NCI-H2029 treated with DMSO at 0.1 percent for 48 hours (cell line): ENCODE data around the gene PCK1.

ENCODE experiments used
- DNase-seq: peaks from one replicate; lab custom pipeline; 2025; lab: John Stamatoyannopoulos, UW

The PCK1 gene

DNA sequence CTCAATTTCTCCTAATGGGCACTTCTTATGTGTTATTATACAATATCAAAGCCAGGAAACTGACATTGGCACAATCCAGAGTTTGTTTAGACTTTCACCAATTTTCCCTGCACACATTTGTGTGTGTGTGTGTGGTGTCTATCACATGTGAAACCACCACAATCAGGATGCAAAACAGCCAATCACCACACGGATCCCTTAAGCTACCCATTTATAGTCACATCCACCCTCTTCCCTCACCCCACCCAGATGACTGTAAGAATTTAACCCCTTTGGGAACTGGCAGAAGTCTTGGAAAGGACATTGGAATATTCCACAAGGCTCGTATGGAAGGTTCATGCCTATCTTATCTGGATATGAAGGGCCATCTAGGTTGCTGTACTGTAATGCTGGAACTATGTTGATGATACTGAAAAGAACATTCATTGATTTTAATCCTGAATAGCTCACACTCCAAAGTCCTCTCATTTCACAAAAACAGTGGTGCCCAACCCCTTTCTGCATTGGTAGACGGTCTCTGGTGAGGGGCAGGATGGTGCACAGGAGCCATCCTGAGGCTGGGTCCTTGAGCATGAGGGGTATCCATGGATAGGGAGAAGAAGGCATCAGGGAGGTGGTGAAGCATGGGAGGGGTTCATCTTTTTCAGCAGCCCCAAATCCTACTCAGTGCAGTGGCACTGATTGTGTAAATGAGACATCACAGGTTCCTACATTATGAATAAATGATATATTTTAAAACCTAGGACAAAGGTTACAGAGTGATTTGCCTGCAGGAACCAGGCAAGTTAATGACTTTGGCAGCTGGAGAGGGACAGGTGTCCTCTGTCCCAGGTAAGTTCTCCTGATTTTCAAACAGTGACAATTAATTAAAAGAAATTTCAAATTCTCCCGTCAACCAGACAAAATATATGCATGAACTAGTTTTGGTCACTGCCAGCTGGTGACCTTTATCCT is 23.9 kb upstream of the PCK1 start:
- DNase-seq, result no peak

DNA sequence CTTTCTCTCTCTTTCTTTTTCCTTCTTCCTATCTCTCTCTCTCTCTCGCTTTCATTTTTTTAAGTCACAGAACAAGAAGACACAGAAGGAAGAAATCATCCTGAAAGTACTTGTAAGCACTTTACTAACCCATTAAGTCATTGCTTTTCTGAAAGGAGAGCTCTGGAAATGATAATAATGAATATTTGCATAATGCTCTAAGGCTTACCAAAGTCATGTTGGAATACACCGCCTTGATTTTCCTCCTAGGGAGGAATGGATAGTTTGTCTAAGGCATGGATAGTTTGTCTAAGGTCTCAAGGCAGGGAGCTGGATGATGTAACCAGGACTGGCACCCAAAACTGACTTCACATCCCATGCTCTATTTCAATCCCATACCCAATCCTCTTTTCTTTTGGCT is 23.1 kb upstream of the PCK1 start:
- no peak for DNase-seq

DNA sequence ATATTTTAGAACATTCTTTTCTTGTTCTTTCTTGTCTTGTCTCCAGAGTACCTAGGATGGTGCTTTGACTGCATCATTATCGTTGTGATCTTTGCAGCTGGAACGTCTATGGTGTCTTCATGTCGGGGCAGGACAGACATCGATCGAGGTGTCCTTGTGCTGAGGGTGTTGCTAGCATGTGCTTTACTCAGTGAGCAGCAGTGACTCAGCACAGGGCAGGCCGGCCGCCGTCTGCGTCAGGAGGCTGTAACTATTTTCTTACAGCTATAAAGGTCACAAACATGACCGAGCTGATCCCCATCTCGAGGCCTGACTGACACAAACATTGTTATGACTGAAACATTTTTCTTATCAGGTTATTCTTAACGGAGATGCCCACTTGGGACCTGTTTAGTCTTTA is 21.0 kb upstream of the PCK1 start:
- DNase-seq, result no peak

DNA sequence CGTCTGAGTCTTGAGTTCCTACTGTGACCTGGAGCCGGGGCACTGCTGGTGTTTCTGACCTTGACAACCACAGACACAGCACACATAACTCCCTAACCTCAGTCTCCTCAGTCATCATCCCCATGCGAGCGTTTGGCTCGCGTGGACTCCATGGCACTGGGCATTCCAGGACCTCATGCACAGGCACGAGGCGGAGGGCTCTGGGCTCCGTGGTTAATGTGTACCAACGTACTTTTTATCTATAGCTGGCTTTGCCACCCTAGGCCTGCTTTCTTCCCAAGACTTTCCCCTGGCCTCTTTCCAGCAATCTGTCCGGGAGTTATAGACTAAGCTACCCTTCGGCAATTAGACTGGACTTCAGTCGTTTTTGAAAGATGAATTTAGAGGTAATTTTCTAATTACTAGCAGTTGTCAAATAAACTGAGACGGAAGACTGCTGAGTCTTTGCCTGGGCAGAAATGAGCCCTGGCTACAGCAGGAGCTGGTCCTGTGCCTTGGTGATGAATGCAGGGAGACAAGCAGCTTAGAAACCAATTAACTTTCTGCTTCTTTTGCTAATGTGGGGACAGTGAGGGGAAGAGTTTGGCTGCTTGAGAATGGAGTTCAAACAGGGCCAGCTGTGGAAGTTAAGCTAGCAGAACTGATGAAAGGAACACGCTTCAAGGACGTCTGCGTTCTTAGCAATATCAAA is 19.9 kb upstream of the PCK1 start:
- no peak for DNase-seq

DNA sequence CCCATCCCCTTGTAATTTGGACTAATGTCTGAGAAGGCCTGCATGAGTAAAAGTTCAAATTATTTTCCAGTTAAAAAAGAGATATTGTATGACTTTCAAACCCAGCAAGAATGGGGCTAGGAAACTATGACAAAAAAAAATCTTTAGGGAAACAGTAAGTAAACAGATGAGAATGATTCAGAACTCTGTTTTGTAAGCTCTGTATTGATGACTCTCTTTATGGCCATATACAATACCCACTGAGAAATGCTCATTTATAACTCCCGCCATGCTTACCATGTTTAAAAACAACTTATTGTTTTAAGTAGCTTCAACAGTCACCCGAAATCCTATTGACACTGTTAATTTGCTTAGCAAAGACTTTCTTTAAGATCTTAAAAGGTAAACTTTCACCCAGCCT is 17.2 kb upstream of the PCK1 start:
- no peak for DNase-seq

DNA sequence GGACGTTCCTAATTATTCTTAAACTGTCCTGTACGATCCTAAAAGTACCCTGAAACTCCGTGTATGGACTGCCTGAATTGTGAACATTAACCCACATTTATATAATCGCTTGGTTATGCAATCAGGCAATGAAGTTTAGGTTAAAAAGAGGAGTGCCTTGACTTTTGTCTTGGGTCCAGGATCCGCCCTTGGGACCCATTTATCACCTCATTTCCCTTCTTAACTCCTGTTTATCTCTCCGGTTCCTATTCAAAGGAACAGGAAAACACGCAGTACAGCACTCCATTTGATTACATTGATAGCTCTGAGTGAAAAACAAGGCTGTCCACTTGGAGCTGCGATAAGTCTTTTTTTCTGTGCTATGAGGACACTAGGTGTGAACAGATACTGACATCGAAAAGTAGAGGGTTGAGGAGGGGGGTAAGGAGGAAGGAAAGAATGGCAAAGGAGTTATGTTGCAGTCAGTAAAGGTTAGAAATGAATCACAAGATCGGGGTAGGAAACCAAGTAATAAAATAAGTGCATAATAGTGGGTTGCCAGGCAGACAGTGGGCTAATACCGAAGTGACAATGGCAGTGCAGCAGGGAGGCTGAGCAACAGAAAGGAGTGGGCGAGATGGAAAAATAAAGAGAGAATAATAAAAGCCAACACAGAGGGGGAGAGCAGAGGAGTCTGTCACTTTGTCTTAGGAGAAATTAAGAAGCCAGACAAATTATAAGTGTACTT is 15.9 kb upstream of the PCK1 start:
- DNase-seq, result no peak

DNA sequence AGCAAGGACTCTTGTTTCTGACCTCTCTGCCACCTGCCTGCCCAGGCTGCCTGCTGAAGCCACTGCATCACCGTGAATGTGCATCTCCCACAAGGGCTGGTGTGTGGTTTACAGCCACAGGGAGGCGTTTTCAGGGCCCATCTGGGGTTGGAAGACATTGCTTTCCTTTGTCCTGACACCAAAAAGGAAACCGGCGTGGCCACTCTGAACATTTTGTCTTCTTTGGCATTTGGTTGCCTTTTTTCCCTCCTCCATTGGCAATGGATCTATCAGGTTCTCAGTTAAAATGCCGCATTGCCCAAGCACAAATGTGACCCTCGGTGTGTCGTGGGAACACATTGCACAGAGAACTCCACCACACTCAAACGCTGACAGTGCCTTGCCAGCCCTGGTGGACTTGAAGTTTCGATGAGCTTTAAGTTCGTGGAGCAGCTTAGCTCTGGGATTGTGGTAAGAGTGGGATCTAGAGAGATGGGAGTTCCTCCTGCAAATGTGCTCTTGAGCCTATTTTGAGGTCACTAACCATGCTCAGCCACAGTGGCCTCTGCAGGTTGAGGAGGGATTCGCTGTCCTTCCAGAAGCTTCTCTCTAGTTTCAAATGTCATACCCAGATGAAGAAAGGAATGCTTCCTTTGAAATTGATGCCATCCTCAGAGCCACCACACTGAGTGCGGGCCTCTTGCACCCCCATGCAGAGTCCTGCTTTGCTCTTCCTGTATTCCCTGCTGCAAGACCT is 14.8 kb upstream of the PCK1 start:
- DNase-seq, result no peak

DNA sequence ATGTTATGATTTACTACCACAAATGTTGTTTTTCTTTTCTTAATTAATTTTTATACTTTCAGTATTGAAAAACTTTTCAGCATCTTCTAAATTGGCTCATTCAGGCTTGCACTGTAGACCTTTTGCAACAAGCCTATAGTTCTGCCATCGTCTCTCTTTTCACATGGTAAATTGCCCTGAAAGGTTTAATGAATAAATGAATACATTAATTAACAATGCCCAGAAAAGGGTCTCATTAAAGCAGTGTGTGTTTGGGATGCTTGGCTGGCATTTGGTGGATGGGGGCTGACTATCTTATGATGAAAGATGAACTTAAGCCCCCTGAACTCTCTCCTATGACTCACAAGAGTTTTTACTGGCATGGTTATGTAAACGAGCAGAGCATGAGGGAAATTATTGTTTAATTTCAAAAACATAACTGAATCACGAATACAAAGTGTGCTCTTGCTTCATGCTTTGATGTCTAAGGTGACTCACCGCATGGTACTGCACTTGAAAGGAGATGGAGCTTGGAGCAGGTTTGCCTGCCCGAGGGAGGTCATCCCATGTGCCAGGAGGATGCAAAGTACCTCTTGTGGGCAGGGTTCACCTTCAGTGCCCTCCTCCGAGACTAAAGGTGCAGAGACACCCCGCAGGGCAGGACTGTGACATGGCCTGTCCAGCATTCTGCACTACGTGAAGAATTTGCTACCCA is 13.8 kb upstream of the PCK1 start:
- no peak for DNase-seq

DNA sequence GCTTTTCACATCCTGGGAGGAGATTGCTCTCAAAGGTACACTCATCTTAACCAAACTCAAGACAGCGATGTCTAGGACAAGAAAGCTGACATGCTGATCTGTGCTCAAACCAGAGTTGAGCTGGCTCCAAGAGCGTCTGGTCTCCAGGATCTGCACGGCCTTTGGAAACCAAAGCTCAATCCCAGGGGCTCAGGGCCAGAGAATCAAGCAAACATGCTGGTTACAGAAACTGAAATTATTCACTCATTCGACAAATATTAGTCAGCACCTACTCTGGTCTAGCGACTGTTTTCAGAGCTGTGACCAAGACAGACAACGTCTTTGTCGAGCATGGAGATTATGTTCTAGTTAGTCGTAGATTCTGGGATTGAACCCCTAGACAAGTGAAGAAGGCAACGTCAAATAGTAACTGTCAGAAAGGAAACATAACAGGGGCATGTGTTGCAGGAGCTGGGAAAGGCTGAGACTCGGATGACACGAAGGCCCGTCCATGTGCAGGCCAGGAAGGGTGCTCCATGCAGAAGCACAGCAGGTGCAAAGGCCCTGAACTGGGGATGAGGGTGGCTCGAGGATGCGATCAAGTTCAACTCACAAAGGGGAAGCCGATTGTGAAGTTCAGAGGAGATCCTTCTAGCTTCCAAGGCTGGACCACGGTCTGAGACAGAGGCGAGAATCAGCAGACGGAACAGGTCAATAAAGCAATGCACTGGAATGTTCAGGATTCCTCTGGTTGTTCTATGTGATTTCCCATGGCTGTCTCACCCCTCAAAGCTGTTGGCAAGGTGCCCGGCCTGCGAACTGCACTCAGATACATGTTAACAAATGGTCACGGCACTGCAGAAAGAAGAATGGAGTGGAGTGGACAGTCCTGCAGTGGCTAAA is 12.5 kb upstream of the PCK1 start:
- DNase-seq, result no peak

DNA sequence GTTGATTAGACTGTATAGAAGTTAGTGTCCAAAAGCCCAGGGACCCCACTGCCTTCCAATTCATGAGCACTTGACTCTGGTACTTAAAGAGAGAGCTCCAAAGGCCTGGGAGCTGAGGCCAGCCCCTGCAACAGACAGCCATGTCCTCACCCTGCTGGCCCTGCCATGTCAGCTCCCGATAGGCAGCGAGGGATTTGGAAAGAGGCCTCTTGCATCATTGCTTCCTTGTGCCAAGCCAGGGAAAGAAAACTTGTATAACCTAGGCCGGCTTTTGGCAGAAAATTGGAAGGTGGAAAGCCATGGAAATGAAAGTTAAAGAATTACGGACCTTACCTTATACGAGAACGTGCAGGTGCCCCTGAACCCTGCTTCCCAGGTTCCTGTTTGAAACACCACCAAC is 8.4 kb upstream of the PCK1 start:
- no peak for DNase-seq

DNA sequence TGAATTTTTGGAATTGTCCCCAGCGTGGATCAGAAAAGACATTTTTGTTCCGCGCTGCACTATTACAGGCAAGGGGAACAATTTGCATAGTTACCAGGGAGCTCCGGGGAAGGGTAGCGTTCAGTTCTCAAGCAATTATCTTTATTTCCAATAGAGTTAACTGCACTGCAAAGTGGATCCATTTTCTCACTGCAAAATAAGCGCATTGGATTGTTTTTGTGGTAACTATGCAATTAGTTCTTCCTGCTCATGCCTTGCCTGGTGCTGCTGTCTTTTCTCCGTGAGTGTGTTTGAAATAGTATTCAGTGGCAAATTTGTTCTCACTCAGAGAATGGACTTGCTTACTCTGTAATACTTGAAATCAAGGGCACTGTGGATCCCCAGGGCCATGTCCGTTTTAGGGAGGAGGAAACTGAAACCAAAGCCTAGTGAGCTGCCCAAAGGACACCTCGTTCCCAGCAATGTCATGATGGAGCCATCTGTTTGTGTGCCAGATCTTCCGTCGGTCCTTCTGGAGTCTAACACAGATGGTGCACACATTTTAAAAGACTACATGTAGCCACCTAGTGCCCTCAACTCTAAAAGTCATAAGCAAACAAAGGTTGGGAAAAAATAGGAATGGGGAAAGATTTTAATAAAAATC is 7.4 kb upstream of the PCK1 start:
- DNase-seq, result no peak

DNA sequence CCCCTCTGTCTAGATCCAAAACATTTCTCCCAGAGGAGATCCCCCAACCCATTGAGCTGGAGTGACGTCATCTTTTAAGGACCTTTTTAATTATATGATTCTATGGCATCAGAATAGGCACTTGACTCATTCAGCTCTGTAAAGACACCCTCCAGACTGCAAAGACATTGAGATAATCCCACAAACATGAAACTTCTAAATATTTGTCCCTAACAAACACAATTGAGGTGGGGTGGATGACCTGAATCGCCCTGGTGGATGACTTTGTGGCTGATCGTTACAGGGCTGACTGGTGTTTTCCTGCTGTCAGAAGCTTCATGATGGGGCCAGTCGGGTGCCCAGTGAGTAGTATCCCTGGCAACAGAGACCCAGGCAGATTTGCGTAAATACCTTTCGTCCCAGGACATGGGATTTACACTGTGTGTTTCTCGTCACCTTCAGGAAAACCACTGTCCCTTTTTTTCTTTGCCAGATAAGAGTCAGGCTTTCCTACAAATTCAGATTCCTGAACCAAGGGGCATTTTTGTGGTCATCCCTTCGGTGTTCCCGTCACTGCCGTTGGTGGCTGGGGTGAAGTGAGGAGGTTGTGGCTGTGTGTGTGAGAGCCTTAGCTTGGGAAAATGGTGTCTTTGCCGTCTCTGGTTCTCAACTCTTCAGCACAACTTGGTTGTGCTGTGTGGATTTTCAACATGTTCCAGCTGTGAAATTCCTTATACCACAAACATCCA is 5.3 kb upstream of the PCK1 start:
- DNase-seq, result no peak

DNA sequence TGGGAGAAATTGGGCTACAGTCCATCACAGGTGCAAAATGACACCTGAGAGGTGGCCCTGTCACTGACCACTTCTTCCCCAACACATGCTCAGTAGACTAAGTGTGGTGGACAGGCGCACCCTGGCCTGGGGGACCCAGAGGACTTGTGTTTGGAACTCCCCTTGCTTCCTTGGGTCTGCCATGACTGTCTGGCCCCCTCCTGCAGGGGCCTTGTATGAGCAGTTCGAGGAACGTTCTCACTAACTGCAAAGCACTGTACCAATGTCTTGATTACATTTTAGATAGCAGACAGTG is 4.0 kb upstream of the PCK1 start:
- DNase-seq, result no peak

DNA sequence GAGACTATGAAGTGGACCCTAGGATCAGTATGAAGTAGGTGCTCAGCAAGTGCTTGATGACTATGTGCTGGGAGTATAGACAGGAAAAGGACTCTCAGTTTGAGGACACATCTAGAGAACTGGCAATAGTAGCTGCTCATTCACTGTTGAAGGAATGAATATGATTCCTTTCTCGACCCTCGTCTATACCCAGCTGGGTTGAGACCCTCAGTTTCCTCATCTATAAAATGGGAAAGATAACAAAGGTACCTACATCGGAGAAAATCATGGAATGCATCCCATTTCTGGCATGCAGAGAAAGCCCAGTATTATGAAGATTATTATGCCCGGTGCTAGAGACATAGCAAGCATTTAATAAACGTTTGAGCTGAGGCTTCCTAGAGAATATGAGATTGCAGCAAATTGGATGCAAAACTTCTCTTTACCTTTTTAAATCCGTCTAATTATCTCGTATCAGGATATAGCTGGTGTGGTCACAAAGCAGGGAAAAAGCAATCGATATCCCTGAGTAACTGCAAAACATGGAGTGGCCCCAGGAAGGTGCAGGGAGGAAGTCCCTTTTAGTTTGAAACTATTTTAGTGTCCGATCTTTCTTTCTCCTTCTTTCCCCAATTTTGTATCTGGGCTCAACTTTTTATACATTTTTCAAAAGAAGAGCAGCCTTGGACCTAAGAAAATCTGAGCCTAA is 2.8 kb upstream of the PCK1 start:
- no peak for DNase-seq

DNA sequence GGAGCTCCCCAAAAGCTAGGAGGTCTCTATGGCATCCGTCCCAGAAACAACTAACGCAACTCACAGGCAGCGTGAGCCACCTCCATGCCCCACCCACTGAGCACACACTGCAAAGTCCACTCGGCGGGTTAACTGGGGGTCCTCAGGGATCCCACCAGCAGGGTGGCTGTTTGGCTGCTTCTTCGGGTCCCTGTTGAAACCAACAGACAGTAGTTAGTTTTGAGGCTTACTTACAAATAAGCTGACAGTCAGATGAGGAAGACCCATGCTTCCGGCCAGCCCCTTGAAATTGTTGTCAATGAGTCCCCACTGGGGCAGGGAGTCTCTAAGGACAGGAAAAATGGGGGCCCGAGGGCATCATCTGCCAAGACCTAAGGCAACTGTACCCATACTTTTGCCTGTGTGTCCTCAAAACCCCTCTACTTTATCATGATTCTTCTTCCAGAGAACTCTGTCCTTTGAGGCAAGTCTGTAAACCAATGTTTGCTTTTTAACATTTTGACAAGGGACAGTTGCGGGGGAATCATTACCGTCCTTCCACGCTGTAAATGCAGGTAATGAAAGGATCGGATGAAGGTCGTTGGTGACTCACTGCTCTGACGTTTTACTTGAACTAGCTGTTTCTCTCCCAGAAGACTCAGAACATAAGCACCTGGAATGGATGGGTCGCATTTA is 2.2 kb upstream of the PCK1 start:
- no peak for DNase-seq

DNA sequence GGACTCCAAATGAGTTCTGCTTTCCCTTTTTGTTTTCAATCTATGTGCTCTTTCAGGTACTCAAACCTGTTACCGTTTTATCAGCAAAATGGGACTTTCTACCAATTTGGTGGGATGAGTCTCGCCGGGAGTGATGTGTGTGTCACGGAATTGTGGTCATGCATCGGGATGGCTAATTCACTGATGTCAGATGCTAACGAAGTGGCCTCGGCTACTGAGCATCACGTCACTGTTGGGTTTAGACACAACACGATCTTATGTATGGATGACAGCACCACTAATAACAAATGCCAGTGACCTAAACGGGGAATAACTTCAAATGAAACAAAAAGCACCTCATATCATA is 1.6 kb upstream of the PCK1 start:
- DNase-seq, result no peak

DNA sequence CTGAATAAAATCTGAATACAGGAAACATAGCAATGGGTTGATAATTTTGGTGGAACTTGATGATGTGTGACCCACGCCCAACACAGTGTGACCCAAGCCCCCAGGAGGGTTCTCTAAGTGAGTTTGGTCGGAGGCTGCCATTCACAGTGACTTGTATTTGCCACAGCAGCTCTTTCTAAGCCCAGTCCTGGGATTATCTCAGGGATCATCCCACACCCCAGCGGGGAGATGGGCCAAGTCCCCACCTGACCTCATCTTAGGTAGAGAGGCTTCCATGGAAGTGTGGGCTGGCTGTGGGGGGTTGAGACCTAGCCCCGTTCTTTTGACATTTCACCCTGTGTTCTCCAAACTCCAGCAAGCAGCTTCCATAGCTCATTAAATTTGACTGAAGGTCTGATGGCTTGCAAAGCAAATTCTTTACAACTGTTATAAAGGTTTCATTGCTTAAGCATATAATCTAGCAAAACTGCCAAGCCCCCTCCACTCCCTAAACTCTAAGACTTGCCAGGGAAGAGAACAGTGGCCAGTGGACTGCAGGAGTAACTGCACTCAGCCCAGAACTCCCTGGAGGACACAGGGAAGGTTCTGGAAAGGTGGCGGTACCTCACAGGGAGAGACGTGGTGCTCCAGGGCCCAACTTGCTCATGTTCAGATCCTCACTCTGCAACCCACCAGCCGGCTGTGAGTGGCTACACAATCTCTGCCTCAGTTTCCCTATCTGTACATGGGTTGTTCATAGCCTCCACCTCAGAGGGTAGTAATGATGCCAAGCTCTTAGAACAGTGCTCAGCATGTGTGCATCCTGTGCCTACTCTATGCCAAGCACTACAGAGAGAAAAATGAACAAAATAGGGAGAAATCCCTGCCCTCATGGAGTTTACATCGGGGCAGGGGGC is 1.0 kb upstream of the PCK1 start:
- no peak for DNase-seq
